Activated CD4-positive, CD25-positive, alpha-beta regulatory T cell (primary cell): ENCODE measurements around the gene KIF3A.

ENCODE experiments used
- DNase-seq, 4 experiments: peaks; one replicate each; lab custom pipeline; 2025; lab: John Stamatoyannopoulos, UW

The KIF3A gene

DNA sequence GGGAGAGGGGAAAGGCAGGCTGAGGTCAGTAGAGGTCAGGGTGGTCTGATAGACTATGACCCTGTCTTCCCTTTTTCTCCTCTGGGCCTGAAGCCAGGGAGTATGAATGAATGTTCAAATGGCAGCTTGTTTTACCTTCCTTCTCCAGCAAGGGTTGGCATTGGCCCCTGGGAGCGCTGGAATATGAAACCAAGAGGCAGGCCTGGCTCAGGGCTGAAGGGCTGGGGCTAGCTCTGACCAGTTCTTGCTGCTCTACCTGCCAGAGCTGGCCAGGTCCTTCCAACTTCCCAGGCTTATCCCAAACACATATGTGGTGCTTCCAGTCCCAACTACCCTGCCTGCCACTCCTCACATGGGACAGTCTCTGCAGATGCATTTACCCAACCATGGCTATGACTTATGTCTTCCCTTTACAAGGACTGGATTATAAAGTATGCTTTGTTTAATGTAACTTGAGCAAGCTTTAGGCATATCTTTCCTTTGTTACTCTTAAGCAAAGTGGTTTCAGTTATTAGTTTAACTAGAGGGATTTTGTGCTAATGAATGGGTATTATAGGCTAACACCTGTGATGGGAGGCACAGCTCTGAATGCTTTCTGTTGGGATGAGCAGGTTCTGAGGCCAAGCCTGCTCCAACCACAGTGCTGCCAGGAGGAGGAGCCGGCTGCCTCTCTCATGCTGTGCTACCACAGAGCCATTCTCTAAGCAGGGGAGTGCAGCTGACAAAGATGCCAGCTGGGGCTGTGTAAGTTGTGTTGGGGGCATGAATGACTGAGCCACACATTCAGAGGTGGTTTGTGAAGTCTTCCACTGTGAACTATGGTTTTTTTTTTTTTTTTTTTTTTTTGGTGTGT lies 16.0 kb upstream of the KIF3A start:
- no peak for DNase-seq

DNA sequence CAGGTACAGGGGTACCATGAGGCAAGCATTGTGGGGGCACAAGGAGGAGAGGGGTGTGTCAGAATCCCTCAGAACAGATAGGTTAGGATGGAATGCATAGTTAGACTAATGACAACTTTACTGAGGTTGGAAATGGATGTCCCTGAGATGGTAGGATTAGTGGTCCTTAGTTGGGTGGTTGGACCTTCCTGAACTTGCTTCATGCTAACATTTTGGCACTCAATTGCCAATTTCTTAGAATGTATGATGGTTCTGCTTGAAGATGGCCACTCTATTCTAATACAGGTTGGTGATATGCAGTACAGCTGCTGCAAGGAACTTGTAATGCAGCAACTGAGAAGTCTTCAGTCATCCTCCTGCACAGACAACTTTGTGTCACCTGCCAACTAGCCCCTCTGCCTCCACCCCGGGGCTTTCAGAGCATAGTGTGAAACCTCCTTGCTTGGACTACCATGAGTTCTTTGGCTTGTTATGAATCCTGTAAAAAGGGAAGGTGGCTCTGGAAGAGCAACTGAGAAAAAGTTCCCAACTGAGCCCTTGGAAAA lies 15.3 kb upstream of the KIF3A start:
- DNase-seq: no peak

DNA sequence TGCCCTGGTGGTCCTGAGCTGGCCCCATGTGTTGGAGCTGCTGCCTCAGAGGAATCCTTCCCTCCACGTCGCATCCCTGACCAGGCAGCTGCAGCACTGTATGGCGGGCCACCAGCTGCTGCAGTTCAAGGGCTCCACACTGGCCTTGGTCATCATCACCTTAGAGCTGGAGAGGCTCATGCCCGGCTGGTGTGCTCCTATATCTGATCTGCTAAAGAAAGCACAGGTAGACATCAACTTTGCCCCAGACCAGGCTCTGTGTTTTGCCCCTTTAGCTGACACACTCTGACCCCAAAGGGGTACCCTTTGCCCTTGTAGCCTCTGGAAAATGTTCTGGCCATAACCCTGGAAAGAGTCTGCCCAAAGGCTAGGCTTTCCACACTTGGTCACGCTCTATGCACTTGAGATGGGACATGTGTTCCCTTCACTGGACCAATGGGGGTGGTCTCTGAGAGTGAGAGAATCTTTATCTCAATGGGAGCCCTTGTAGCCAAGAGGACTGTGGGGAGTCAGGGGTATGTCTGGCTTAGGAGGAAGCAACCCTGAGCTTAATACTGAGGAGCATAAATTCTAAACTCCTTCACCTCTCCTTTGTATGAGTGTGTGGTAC lies 14.7 kb upstream of the KIF3A start:
- no peak for DNase-seq

DNA sequence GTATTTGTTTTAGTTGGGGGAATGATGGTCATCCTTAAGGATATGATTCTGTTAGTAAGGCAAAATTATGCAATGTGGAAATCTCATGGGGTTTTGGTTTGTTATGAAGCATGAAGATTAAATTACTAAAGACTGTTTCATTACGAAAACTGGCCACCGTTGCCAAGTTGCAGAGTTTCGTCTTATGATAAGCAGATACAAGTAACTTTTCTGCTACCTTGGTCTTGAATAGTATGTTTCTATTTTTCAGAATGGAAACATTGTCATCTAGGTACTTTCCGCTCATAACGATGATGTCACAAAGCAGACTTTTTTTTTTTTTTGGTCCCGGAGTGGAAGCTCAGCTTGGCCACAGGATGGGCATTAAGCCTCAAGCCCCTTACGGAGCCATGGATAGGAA lies 14.1 kb upstream of the KIF3A start:
- DNase-seq: peak in 1 of 4 experiments; percentile 6

DNA sequence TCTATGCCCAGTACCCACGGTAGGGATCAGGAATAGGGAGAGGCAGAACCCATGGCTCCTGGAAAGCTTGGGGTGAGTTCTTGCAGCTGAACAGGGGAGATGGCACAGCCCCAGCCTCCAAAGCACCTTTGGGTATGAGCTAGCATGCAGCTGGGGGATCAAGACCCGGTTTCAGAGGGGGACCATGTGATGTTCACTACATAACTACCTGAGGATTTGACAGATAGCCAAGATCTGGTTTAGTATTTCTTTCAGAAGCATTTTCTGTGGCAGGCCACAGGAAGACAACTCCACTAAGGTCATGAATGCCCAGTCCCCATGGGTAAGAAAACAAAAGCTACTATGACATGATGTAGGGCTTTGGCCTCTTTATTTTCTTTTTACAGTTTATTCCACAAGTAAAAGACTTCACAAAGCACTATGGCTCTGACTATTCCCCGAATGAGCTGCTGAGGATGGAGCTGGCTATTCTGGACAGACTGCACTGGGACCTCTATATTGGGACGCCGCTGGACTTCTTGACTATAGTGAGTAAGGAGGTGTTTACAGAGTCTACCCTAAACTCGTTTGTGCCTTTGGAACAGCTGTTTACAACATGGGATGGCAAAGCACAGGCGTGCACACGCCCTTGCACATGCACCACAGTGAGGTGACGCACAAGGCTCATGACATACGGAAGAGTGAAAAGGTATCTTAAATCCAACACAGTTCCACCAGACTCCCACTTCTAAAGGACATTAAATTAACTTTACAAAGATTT lies 13.3 kb upstream of the KIF3A start:
- no peak for DNase-seq

DNA sequence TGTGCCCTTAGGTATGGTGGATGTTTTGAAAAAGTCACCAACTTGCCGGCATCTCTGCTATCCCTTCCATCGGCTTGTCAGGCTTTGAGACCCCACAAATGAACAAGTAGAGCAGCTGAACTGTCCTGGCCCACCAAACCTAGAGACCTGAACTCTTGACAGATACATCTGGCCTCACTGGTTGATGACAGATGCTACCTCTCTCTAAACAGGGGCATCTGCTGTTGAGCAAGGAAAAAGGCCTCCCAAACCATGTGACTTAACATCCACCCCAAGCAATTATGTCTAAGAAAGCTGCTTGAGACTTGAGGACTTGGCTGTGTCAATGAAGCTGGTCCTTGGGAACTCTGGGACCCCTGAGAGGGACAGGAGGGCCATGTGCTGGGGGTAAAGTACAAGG lies 12.2 kb upstream of the KIF3A start:
- no peak for DNase-seq

DNA sequence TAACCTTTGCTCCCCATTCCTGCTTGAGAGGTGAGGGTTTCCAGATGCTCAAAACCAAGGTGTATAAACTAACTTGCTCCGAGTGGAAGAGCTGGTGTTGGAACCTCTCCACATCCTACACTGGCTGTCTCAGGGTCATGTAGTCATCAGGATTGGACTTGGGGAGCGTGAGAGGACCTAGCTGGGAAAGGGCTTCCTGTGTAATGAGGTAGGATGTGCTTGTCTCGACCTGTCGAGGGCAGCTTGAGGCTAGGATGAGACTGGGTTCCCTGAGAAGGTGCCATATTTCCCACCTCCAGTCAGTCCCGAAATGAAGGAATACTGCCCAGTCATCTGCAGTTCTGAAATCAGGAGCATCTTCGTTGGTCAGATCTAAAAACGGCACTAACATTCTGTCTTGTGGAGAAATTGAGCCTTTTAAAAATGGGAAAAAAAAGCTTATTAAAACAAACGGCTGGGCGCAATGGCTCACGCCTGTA lies 11.2 kb upstream of the KIF3A start:
- DNase-seq: no peak

DNA sequence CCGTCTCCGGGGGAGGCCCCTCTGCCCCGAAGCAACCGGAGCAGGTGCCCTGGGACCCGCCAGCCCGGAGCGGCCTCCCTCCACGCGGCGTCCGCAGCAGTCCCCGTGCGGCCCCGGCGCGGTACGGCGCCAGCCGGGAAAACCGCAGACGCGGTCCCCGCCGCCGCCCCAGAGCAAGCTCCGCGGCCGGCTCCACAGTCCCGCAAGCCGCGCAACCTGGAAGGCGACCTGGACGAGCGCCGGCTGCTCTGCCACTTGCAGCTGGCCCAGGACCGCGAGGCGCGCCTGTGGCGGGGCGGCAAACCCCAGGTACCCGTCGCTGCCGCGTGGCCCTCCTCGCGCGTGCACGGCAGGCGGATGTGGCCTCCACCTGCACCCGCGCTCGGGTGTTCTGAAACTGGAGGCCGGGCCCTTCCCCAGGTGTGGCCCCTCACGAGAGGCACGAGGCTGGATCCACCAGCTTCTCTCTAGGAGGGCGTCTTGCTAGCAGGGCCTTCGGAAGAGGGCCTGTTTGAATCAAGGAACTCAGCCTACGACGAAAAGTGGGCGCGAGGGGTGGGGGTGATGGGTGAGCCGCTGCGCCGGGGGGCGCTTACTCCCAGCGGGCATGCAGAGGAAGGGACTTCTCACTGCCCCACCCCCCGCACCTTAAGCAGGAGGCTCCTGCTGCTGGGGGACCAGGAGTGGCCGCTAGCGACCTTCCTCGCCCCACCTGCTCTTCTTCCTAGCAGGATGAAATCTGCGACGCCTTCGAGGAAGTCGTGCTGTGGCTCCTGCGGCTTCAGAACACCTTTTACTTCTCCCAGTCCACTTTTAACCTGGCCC lies 10.5 kb upstream of the KIF3A start:
- peak in 2 of 4 experiments; percentile 41 to 56 for DNase-seq

DNA sequence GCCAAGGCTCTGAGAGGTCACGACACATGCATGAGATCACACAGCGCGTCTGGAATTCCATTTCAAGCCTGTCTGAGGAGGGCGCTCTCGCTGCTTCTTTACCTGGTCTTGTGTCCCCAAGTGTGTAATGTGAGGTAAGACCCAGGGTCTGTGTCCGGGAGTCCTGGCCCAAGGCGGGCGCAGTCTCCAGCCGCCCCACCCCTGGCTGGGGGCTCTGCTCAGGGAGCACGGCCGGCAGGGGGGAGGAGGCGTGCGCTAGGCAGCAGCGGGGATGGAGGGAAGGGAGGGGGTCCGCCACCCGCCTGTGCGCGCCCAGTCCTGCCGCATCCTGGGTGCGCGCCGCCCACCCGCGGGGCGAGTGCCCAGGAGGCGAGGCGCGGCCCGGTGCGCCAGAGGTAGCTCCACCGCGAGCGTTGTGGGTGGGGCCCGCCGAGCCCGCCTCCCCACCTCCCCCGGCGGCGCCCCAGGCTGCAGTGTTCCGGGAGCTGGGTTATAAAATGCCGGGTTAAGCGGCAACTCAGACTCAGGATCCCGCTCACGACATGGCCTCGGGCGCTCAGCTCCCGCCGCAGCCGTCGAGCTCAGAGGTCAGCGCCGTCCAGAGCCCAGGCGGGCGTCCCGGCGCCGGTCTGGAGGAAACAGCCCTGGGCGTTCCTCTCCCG lies 9.7 kb upstream of the KIF3A start, which contains the start of gene CCNI2:
TSS of gene CCNI2 (plus strand) at position 473 of the 662 bp plus-strand sequence. CDS start at position 543, 70 bp downstream.
- DNase-seq: peak in 3 of 4 experiments; percentile 33 to 41 (median 38)

DNA sequence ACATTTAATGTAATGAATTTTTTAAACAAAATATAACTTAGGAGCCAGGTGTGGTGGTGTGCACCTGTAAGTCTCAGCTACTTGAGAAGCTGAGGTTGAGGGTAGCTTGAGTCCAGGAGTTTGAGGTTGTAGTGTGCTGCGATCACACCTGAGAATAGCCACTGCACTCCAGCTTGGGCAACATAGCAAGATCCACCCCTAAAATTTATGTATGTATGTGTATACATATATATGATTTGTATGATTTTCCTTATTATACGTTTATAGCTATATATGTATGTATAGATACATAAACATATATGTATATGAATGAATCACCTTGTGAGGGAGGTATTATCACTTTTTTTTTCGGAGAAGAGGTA lies 9.2 kb upstream of the KIF3A start:
- no peak for DNase-seq

DNA sequence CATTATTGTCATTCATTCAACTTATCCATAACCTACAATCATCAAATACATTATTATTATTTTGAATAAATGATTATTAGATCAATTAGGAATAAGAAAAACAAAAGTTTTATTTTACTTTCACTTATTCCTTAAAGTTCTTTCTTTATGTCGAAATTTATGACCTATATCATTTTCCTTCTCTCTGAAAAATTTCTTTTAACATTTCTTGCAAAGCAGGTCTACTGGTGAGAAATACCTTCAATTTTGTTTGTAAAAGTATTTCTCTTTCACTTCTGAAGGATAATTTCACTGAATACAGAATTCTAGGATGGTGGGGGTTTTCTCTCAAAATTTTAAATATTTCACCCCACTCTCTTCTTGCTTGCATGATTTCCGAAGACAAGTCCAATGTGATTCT lies 7.3 kb upstream of the KIF3A start:
- no peak for DNase-seq

DNA sequence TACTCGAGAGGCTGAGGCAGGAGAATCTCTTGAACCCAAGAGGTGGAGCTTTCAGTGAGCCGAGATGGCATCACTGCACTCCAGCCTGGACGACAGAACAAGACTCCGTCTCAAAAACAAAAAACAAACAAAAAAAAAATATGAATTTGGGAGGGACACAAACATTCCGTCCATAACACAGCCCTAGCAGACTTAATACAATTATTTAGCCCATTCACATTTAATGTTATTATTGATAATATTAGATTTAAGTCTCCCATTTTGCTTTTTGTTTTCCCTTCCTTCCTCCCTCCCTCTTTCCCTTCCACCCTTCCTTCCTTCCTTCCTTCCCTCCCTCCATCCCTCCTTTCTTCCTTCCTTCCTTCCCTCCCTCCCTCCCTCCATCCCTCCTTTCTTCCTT lies 5.3 kb upstream of the KIF3A start:
- no peak for DNase-seq

DNA sequence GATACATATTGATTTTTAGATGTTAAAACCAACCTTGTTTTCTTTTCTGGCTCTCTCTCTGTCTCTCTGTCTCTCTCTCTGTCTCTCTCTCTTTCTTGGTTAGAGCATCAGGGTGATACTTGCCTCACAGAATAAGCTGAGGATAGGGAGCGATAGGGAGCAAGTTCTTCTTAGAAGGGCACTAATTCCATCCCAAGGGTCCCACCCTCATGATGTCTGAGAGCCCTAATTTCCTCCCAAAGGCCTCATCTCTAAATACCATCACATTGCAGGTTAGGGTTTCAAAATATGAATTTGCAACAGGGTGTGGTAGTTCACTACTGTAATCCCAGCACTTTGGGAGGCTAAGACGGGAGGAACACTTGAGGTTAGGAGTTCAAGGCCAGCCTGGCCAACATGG lies 4.8 kb upstream of the KIF3A start:
- DNase-seq: no peak

DNA sequence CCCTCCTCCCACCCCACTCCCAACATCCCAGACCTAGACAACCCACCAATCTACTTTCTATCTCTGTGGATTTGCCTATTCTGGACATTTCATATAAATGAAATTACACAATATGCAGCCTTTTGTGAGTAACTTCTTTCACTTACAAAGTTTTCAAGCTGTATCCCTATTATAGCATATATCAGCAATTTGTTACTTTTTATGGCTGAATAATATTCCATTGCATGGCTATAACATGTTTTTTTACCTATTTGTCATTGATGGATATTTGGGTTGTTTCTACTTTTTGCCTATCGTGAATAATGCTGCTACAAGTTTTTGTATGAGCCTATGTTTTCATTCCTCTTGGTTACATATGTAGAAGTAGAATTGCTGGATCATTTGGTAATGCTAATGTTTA lies 1.9 kb upstream of the KIF3A start:
- no peak for DNase-seq

DNA sequence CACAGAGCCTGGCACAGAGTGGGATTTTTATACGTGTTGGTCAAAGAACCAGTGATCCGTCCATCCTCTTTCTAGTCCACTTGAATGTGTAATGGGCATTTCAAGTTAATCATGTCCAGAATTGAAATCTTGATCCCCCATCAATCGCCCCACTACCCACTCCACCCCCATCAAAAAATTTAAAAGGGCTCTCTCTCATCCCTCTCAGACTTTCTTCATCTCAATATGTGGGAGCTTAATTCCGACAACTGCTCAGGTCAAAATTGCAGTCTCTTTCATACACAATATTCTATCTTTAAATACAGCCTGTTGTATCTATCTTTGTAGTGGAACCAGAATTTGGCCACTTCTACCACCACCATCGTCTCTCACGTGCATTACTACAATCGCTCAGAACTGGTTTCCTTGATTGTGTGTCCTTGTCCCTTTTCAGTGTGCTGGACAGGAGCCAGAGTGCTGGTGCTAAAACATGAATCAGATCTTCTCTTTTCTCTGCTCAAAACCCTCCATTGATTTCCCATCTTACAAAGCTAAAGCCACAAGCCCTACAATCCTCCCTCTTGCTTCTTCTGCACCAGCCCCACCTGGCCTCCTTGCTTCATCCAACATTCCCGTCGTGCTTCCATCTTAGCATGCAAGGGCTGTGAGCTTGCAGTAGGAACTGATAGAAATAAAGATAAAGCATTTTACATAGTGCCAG lies 786 bp upstream of the KIF3A start:
- no peak for DNase-seq

DNA sequence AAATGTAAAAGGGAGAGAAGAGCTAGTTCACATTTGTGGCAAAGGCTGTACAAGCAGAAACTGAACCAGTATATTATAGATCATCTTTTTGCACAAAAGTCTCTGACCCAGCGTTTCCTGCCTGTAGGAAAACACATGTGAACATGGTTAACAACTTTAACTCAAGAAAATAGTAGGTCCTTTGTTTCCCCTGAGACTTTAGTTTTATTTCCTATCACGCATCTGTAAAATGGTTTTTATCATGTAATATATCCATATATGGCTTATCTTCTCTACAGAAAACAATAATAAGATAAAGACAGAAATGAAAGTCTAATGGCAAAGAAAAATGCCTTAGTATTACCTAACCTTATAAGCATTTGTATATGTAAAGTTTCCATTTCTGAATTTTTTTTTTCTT lies 2.7 kb downstream of the KIF3A start:
- no peak for DNase-seq

DNA sequence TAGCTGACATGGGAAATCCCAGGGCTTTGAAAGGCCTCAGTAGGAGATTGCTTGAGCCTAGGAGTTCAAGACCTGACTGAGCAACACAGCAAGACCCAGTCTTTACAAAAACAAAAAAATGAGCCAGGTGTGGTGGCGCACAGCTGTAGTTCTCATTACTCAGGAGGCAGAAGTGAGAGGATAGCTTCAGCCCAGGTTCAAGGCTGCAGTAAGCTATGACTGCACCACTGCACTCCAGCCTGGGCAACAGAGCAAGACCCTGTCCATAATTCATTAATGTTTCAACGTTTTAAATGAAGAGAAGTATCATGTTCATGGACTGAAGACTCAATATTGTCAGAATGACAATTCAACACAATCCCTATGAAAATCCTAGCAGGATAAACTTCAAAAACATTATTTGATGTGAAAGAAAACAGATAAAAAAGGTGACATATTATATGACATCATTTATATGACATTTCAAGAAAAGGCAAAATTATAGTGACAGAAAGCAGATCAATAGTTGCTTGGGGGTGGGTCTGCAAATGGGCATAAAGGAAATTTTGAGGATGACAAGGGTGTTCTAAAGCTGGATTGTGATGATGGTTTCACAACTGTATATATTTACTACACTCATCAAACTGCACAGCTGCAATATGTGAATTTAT lies 3.7 kb downstream of the KIF3A start:
- no peak for DNase-seq

DNA sequence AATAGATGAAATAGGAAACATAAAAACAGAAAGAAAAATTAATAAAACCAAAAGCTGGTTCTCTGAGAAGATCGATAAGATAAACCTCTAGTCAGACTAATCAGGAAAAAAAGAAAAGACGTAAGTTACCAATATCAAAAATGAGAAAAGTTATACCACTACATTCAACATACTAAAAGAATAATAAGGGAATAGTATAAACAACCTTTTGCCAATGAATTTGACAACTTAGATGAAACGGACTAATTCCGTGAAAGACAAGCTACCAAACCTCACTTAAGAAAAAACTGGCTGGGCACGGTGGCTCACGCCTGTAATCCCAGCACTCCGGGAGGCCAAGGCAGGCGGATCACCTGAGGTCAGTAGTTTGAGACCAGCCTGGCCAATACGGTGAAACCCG lies 7.5 kb downstream of the KIF3A start:
- no peak for DNase-seq

DNA sequence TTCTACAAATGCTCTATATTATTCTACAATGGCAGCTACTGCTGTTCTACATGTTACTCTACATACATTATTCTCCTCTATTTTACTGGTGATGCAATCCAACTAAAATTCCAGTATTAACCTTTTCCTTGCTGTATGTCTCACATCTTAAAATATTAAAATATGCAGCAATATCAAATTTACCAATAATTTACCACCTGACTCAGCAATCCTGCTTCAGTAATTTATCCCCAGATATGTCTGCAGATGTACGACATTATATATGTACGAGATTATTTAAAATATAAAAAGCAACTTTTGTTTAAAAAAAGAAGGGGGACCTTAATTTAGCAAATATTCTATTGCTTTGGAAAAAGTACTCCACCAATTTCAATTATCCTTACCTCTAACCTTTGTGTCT lies 11.6 kb downstream of the KIF3A start:
- DNase-seq: no peak
